ENCODE results near the gene TTC23L.

DNA sequence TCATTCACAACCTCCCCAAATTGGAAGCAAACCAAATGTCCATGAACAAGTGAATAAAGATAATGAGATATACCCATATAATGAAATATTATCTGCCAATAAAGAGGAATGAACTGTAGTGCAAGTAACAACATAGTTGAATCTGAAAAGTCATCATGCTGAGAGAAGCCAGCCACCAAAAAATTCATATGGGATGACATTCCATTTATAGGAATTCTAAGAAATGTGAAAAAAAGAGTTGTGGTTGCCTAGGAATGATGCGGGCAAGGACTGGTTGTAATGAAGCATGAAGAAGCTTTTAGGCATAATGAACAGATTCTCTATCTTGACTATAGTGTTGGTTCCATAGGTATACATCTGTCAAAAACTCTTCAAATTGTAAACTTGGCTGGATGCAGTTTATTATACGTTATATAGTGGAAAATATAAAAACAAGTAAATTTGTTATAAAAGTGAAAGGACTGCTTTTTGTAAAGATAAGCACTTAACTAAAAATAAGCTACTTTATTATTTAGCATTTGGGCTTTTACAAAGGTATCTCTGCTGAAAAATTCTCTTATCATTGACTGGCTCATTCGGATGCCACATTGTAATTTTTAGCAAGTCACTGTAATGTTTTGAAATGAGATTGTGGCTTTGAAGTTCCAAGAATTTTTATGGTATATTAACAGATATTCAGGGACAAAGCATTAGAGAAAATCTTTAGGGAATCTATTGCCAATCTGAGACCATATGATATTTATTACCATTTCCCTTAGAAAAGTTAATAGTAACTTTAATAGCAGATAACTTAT, 21.2 kb upstream of the TTC23L start:
- TF ChIP-seq, protein P1, sequence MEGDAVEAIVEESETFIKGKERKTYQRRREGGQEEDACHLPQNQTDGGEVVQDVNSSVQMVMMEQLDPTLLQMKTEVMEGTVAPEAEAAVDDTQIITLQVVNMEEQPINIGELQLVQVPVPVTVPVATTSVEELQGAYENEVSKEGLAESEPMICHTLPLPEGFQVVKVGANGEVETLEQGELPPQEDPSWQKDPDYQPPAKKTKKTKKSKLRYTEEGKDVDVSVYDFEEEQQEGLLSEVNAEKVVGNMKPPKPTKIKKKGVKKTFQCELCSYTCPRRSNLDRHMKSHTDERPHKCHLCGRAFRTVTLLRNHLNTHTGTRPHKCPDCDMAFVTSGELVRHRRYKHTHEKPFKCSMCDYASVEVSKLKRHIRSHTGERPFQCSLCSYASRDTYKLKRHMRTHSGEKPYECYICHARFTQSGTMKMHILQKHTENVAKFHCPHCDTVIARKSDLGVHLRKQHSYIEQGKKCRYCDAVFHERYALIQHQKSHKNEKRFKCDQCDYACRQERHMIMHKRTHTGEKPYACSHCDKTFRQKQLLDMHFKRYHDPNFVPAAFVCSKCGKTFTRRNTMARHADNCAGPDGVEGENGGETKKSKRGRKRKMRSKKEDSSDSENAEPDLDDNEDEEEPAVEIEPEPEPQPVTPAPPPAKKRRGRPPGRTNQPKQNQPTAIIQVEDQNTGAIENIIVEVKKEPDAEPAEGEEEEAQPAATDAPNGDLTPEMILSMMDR (conservative IDR thresholded peaks at IDR 0.05; ENCODE audit: low read length) = no peak
- TF ChIP-seq EZH2phosphoT487 (IDR thresholded peaks at IDR 0.05; ENCODE audit: borderline replicate concordance) = no peak
